Hepatocyte (in vitro differentiated cells): Measurements from ENCODE around the gene MARCHF3.
"Not testable (repeated sequence)": the region's sequence is repeated elsewhere in the genome, so short reads cannot be mapped to it uniquely, and the experiment has no call there.

Experiments used
- CTCF ChIP-seq: fragments of 200-600 bp; sonication (generic); IDR thresholded peaks from 2 replicates; pipeline ENCODE4 v1.5.1; 2016; ENCODE audit warnings: antibody characterized with exemption, mild to moderate bottlenecking; ENCODE audit not compliant: poor library complexity
- EZH2 ChIP-seq: fragments of 200-600 bp; sonication (generic); IDR thresholded peaks from 2 replicates; pipeline ENCODE4 v1.6.1; 2016; ENCODE audit warnings: antibody characterized with exemption, mild to moderate bottlenecking, borderline replicate concordance
- EZH2phosphoT487 ChIP-seq: fragments of 200-600 bp; sonication (generic); IDR thresholded peaks from one replicate; pipeline ENCODE4 v1.6.1; 2018; ENCODE audit warnings: antibody characterized with exemption, mild to moderate bottlenecking, low read depth, moderate library complexity; ENCODE audit not compliant: unreplicated experiment, severe bottlenecking

GRCh38 chr5:127023552-127024191, 6.7 kb downstream of the MARCHF3 start:
- TF ChIP-seq CTCF, EZH2, EZH2phosphoT487: not testable (repeated sequence)
